Retinal pigment epithelial cell (primary cell): Measurements from ENCODE around the gene WLS.

ENCODE experiments used
- DNase-seq: peaks from one replicate; pipeline ENCODE4 v3.0.0-alpha.2; 2010; ENCODE audit warnings: low read depth
- H3K4me3 ChIP-seq: 2 replicates; pipeline ENCODE4 v1.5.1; 2011; ENCODE audit warnings: mild to moderate bottlenecking, low read length, control low read depth, moderate library complexity
- TF ChIP-seq, protein P1 (sequence below): conservative IDR thresholded peaks from 2 replicates; pipeline ENCODE4 v1.5.1; 2011; ENCODE audit warnings: low read depth, low read length, control low read depth, inconsistent platforms

The WLS gene

DNA sequence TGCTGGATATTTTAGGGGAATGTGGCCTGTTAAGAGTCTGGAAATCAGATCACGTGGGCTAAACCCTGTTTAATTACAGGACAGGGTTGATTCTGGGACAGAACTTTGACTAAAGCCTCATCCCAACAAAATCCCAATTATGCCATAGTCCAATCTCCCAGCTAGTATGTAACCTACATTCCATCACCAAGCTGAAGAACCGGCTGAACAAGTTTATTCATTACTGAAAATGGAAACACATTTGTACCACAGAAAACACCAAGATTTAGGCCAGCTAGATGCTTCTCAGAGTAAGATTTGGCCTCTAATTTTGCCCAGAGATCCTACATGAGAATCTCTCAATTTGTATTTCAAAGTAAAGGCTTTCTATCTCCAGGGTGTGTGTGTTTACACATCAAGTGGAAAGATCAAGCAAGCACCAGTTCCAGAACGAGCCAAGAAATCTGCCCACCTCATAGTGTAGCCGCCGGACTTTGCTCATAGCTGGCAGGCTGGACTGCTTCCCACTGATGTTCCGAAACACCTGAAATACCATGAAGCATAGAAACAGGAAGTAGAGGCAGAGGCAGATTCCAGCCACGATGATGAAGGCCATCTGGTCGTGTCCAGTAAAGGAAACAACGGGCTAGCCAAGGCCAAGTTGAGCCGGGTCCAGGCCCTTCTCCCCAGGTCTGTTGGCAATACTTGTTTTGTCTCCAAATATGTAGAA, 86.8 kb downstream of the WLS start:
- H3K4me3 ChIP-seq, result no peak overlapping the region
- TF ChIP-seq, protein P1, sequence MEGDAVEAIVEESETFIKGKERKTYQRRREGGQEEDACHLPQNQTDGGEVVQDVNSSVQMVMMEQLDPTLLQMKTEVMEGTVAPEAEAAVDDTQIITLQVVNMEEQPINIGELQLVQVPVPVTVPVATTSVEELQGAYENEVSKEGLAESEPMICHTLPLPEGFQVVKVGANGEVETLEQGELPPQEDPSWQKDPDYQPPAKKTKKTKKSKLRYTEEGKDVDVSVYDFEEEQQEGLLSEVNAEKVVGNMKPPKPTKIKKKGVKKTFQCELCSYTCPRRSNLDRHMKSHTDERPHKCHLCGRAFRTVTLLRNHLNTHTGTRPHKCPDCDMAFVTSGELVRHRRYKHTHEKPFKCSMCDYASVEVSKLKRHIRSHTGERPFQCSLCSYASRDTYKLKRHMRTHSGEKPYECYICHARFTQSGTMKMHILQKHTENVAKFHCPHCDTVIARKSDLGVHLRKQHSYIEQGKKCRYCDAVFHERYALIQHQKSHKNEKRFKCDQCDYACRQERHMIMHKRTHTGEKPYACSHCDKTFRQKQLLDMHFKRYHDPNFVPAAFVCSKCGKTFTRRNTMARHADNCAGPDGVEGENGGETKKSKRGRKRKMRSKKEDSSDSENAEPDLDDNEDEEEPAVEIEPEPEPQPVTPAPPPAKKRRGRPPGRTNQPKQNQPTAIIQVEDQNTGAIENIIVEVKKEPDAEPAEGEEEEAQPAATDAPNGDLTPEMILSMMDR, result no peak
- DNase-seq, result no peak

DNA sequence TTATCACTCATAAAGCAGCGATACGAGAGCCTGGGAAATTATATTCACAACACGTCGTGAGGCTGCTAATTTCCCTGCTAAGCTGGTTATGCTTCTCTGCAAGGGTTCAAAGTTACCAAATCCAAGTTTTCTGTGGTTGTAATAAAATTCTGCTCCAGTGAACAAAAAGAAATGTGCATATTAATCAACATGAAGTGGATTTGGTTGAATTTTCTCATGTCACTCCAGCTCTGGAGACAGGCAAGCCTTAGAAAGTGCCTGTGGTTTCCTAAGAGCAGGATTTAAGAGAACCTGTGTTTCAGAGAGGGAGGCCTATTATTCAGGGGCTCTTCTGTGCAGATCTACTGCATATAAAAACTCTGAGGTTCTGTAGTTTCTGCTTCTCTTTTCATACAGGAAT, 87.5 kb downstream of the WLS start:
- TF ChIP-seq, protein P1, result no peak
- no peak overlapping the region for H3K4me3 ChIP-seq
- DNase-seq, result no peak

DNA sequence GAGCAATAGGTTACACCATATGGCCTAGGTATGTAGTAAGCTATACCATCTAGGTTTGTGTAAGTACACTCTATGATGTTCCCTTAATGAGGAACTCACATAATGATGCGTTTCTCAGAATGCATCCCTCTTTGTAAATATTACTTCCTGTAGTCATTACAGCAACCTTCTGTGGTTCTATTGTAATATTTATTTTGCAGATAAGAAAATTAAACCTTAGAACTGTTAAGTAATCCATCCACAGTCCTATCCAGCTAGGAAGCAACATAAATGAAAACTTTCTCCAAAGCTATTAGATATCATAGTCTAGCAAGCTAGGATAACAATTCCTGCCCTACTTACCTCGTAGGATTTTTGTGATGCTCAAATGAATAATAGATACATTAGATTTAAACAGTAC, 88.7 kb downstream of the WLS start:
- no peak overlapping the region for H3K4me3 ChIP-seq
- TF ChIP-seq, protein P1, result no peak
- DNase-seq, result no peak

DNA sequence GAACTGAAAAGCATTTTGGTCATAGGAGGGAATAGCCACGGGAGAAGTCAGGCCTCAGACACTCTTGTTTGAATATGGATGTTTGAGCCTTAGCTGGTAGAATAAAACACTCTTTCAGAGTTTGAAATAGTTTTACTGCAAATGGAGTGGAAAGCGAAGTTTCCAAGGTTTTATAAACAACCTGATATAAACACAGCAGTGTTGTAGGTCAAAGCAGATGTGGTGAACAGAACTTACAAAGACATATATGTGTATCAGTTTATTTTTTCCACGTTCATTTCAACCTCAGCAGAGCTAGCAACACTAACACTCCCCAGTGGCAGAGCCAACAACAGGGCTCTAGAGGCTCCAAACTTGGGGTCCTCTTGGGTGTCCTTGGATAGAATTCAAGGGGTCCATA, 89.9 kb downstream of the WLS start:
- H3K4me3 ChIP-seq, result no peak overlapping the region
- DNase-seq, result no peak
- TF ChIP-seq, protein P1, result no peak

DNA sequence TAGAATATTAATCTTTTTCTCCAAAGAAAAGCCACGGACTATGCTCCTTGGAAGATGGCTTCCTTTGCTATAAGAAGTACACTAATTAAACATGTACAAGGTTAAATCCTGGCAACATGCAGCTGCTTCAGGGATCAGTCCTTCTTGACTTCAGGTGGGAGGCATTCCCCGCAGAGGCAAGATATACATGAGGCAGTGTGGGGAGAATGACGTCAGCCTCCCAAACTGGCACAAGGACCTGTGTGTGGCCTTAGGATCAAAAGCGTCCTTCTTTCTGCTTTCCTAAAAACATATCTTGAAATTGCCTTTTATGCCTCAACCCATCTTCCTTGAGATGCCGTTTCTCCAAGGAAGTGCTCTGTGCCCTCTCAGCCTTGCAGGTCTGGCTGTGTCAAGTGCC, 90.3 kb downstream of the WLS start:
- H3K4me3 ChIP-seq, result peak overlapping the region; percentile 5
- TF ChIP-seq, protein P1, result no peak

DNA sequence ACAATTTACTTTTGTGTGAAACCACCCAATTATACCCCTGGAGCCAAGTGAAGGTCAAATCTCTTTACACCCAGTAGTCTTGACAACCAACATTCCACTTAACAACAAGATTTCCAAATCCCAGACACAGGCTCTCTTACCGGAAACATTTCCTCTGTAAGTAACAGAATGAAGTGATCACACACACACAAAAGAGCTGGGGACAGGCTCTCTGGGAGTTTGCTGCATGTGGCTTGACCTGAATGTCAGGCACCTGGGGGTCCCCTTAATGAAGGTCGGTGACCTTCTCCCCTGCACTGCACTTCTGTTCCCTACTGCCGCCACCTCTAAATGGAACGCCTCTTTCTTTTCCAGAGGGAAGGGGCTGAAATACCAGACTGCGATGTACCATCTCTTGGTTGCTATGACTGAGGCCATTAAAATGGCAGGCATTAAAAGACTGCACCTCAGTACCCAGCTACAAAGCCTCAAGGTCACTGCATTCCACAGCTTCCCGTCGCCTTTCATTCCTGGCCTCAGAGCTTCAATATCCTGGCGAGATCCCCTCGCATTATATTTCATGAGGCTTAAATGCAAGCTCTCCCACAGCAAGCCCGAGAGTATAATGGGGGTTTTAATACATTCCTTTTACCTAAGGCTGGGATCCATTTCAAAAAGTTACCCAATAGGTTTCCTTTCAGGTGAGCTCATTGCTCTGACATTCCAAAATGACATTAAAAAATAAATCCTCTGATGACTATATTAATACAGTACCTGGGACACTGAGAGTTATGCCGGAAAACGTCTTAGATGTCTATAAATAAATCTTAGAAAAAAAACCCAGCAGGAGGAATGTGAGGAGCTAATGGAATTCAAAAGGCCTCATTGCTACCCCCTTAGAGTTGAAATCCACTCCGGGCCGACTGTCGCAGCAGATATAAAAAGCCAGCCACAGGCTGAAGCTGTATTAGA, 91.0 kb downstream of the WLS start:
- peak; percentile 93 for DNase-seq
- H3K4me3 ChIP-seq, result peak overlapping the region; percentile 28
- TF ChIP-seq, protein P1, result no peak

More for the DNA sequence above, 90.3 kb downstream of the WLS start:
- no peak for DNase-seq
